ENCODE results near the gene BCL7A.
"Not testable (repeated sequence)": the region's sequence is repeated elsewhere in the genome, so short reads cannot be mapped to it uniquely, and the experiment has no call there.

Gene BCL7A

GRCh38 chr12:122097927-122098756 lies 76.5 kb downstream of the BCL7A start:
- no peak overlapping the region for H3K4me3 ChIP-seq (ENCODE audit: low read depth, low read length)
- TF ChIP-seq, protein P1, sequence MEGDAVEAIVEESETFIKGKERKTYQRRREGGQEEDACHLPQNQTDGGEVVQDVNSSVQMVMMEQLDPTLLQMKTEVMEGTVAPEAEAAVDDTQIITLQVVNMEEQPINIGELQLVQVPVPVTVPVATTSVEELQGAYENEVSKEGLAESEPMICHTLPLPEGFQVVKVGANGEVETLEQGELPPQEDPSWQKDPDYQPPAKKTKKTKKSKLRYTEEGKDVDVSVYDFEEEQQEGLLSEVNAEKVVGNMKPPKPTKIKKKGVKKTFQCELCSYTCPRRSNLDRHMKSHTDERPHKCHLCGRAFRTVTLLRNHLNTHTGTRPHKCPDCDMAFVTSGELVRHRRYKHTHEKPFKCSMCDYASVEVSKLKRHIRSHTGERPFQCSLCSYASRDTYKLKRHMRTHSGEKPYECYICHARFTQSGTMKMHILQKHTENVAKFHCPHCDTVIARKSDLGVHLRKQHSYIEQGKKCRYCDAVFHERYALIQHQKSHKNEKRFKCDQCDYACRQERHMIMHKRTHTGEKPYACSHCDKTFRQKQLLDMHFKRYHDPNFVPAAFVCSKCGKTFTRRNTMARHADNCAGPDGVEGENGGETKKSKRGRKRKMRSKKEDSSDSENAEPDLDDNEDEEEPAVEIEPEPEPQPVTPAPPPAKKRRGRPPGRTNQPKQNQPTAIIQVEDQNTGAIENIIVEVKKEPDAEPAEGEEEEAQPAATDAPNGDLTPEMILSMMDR (IDR thresholded peaks at IDR 0.05; ENCODE audit: low read depth, low read length, missing control alignments) = no peak
- no peak for DNase-seq (ENCODE audit: low read depth)

- TF ChIP-seq, protein P1 (IDR thresholded peaks at IDR 0.05; ENCODE audit: low read depth, low read length, missing control alignments) = no peak
- H3K4me3 ChIP-seq (ENCODE audit: low read depth, low read length) = no peak overlapping the region
- no peak for DNase-seq (ENCODE audit: low read depth)
Measured at GRCh38 chr12:122099280-122099749, 77.6 kb downstream of the BCL7A start.

- no peak overlapping the region for H3K4me3 ChIP-seq (ENCODE audit: low read depth, low read length)
- no peak for DNase-seq (ENCODE audit: low read depth)
- TF ChIP-seq, protein P1 (IDR thresholded peaks at IDR 0.05; ENCODE audit: low read depth, low read length, missing control alignments) = no peak
Measured at GRCh38 chr12:122099856-122100255, 78.2 kb downstream of the BCL7A start.

DNA sequence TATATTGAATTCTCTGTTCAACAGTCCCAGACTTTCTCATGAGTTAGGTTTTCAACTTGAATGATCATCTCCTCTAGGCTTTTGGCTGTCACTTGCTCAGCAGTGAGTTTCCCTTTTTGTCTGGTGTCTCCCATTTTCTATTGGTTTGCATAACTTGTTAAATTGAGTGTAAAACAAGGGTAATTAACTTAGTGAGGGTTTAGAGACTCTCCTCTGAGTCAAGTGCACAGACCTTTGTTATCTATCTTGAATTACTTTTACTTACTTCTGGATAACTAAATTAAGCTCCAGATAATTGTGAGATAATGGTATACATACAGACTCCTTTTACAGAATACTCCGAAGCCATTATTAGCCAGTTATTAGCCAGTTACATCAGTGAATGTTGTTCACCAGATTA lies 78.9 kb downstream of the BCL7A start:
- H3K4me3 ChIP-seq (ENCODE audit: low read depth, low read length) = no peak overlapping the region
- TF ChIP-seq, protein P1 (IDR thresholded peaks at IDR 0.05; ENCODE audit: low read depth, low read length, missing control alignments) = no peak
- DNase-seq (ENCODE audit: low read depth) = no peak

- DNase-seq (ENCODE audit: low read depth) = no peak
- TF ChIP-seq, protein P1 (IDR thresholded peaks at IDR 0.05; ENCODE audit: low read depth, low read length, missing control alignments) = no peak
- H3K4me3 ChIP-seq (ENCODE audit: low read depth, low read length) = no peak overlapping the region
Measured at GRCh38 chr12:122102331-122102730, 80.6 kb downstream of the BCL7A start.

- TF ChIP-seq, protein P1 (IDR thresholded peaks at IDR 0.05; ENCODE audit: low read depth, low read length, missing control alignments) = no peak
- no peak for DNase-seq (ENCODE audit: low read depth)
- H3K4me3 ChIP-seq (ENCODE audit: low read depth, low read length) = no peak overlapping the region
Measured at GRCh38 chr12:122104844-122105243, 83.2 kb downstream of the BCL7A start.

GRCh38 chr12:122105496-122105895 lies 83.8 kb downstream of the BCL7A start:
- DNase-seq (ENCODE audit: low read depth); H3K4me3 ChIP-seq (ENCODE audit: low read depth, low read length): not testable (repeated sequence)
